ENCODE measurements around the gene GAMT. TPM values are rescaled to one million over a fixed set of nuclear protein-coding genes. Genes with fewer than 3 reads are reported as not detected.

GAMT gene
- total RNA-seq, 5 donors from 2014 or later (not counting 1 experiment from before 2014, with no cell fraction given), result 11.8 to 18.1 (median 13.7) TPM

GRCh38 chr19:1392939-1393530 is 8.3 kb downstream of the GAMT start:
- Histone ChIP-seq H3K36me3 (ENCODE audit: control insufficient read depth in 2 of 2, extremely low read depth in 1 of 2, insufficient read depth in 1 of 2, low read length in 1 of 2) (peaks cover 5 to 43% of the 10 kb centered on the region in 2 donors), H3K4me3 (ENCODE audit: control insufficient read depth in 1 of 2, extremely low read depth in 1 of 2, low read length in 1 of 2) (no peak overlapping the region), H3K9me3 (no peaks in the 10 kb centered on the region), H3K27ac (ENCODE audit: low read length) (no peak overlapping the region), H3K4me1 (ENCODE audit: control insufficient read depth in 1 of 2, extremely low read depth in 1 of 2, insufficient read depth in 2 of 2, low read length in 2 of 2) (peaks cover 0 to 14% of the 10 kb centered on the region in 2 experiments), H3K27me3 (replicated peaks in 1 of 2; ENCODE audit: control insufficient read depth in 2 of 2, extremely low read depth in 1 of 2, insufficient read depth in 2 of 2, low read length in 1 of 2) (no peaks in the 10 kb centered on the region)
- WGBS (ENCODE audit: insufficient coverage), result 96% methylated on average over 22 of the region's 37 CpGs
- Mint-ChIP-seq H3K27ac (no peak overlapping the region), H3K27me3 (no peaks in the 10 kb centered on the region), H3K4me1 (peaks cover 0 to 9% (median 4%) of the 10 kb centered on the region in 3 donors), H3K36me3 (peaks cover 26% of the 10 kb centered on the region), H3K4me3 (no peak overlapping the region), H3K9me3 (no peaks in the 10 kb centered on the region)
- no peak for DNase-seq
- CTCF ChIA-PET, result no interaction called here
- ATAC-seq (replicated peaks in 1 of 4), result no peak
- POLR2A ChIA-PET, result no interaction called here

DNA sequence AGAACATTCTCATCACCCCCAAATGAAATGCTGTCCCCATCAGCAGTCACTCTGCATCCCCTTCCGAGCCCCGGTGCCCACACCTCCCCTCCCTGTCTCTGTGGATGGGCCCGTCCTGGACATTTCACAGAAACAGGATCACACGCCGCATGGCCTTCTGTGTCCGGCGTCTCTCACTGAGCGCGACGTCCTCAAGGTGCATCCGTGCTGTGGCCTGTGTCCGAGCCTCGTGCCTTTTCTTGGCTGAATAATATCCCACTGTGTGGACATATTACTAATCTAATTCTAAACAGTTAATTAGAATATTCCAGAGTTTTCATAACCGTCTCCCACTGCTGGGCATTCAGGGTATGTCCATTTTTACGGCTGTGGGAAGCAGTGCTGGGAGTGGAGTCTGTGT is 8.9 kb downstream of the GAMT start:
- DNase-seq, result no peak
- Mint-ChIP-seq H3K4me3 (no peak overlapping the region), H3K27ac (no peak overlapping the region), H3K36me3 (peaks cover 26% of the 10 kb centered on the region), H3K9me3 (no peaks in the 10 kb centered on the region), H3K4me1 (peaks cover 0 to 9% (median 4%) of the 10 kb centered on the region in 3 donors), H3K27me3 (no peaks in the 10 kb centered on the region)
- no peak for ATAC-seq (replicated peaks in 1 of 4)
- Histone ChIP-seq H3K27ac (ENCODE audit: low read length) (no peak overlapping the region), H3K4me1 (ENCODE audit: control insufficient read depth in 1 of 2, extremely low read depth in 1 of 2, insufficient read depth in 2 of 2, low read length in 2 of 2) (peaks cover 0 to 16% of the 10 kb centered on the region in 2 experiments), H3K27me3 (replicated peaks in 1 of 2; ENCODE audit: control insufficient read depth in 2 of 2, extremely low read depth in 1 of 2, insufficient read depth in 2 of 2, low read length in 1 of 2) (no peaks in the 10 kb centered on the region), H3K4me3 (ENCODE audit: control insufficient read depth in 1 of 2, extremely low read depth in 1 of 2, low read length in 1 of 2) (no peak overlapping the region), H3K36me3 (ENCODE audit: control insufficient read depth in 2 of 2, extremely low read depth in 1 of 2, insufficient read depth in 1 of 2, low read length in 1 of 2) (peaks cover 5 to 46% of the 10 kb centered on the region in 2 donors), H3K9me3 (no peaks in the 10 kb centered on the region)
- 99% methylated on average over 9 of the region's 15 CpGs for WGBS (ENCODE audit: insufficient coverage)
- POLR2A ChIA-PET, result no interaction called here
- CTCF ChIA-PET, result no interaction called here

DNA sequence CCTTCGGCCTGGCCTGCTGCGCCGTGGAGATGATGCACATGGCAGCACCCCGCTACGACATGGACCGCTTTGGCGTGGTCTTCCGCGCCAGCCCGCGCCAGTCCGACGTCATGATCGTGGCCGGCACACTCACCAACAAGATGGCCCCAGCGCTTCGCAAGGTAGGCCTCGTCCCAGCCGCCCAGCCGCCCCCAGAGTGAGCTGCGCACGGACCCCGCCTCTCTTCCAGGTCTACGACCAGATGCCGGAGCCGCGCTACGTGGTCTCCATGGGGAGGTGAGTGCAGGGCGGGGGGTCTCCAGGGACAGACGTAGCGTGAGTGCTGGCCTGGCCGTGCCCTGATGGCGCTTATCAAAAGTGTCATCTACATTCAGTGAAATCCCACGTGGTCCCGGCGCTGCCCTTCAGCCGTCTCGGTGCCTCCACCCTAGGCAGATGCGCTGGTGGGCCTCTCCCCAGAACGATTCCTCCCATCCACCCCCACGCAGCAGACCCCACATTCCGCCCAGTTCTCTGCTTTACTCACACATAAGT is 10.4 kb downstream of the GAMT start:
- Histone ChIP-seq H3K9me3 (no peaks in the 10 kb centered on the region), H3K27ac (ENCODE audit: low read length) (no peak overlapping the region), H3K4me1 (ENCODE audit: control insufficient read depth in 1 of 2, extremely low read depth in 1 of 2, insufficient read depth in 2 of 2, low read length in 2 of 2) (peaks cover 0 to 9% of the 10 kb centered on the region in 2 experiments), H3K27me3 (replicated peaks in 1 of 2; ENCODE audit: control insufficient read depth in 2 of 2, extremely low read depth in 1 of 2, insufficient read depth in 2 of 2, low read length in 1 of 2) (no peaks in the 10 kb centered on the region), H3K36me3 (ENCODE audit: control insufficient read depth in 2 of 2, extremely low read depth in 1 of 2, insufficient read depth in 1 of 2, low read length in 1 of 2) (peaks cover 5 to 49% of the 10 kb centered on the region in 2 donors), H3K4me3 (ENCODE audit: control insufficient read depth in 1 of 2, extremely low read depth in 1 of 2, low read length in 1 of 2) (no peak overlapping the region)
- ChIA-PET CTCF (no interaction called here), POLR2A (no interaction called here)
- Mint-ChIP-seq H3K9me3 (no peaks in the 10 kb centered on the region), H3K4me3 (no peak overlapping the region), H3K36me3 (peaks cover 26% of the 10 kb centered on the region), H3K4me1 (peaks cover 4 to 11% (median 5%) of the 10 kb centered on the region in 3 donors), H3K27ac (no peak overlapping the region), H3K27me3 (no peaks in the 10 kb centered on the region)
- DNase-seq, result no peak
- WGBS (ENCODE audit: insufficient coverage), result 96% methylated on average over 29 of the region's 42 CpGs
- ATAC-seq (replicated peaks in 1 of 4), result no peak

DNA sequence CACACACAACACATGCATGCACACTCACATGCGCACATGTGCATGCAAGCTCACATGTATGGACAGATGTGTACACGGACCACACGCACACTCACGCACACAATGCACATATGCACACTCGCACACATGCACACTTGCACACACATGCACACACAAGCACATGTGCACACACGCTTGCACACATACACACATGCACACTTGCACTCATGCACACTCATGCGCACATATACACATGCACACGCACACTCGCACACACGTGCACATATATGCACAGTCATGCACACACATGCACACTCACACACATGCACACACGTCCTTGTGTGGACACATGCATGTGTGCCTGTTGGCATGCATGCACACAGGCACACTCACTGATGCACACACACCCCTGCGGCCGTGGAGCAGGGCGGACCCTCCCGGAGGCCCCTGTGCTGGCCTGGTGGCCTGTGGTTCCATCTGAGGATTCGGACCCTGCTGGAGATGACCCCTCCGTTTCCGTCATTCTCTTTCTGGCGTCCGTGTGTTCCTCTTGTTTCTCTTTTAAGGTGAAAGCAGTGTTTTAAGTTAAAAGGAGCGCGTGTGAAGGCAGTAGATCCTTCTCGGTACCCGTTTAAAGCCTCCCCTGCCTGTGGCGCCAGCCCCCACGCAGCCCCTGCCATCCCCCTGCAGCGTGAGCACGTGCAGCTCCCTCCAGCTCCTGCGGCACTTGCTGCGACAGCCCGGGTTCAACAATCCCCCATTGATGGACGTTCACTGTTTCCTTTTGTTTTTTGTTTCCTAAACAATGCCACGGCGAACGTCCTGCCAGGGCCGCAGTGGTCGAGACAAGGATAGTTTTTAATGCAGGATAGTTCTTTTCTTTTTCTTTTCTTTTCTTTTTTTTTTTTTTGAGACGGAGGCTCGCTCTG is 12.1 kb downstream of the GAMT start:
- Histone ChIP-seq H3K4me1 (ENCODE audit: control insufficient read depth in 1 of 2, extremely low read depth in 1 of 2, insufficient read depth in 2 of 2, low read length in 2 of 2) (peaks cover 8 to 19% of the 10 kb centered on the region in 2 experiments), H3K36me3 (ENCODE audit: control insufficient read depth in 2 of 2, extremely low read depth in 1 of 2, insufficient read depth in 1 of 2, low read length in 1 of 2) (peaks cover 5 to 49% of the 10 kb centered on the region in 2 donors), H3K27me3 (replicated peaks in 1 of 2; ENCODE audit: control insufficient read depth in 2 of 2, extremely low read depth in 1 of 2, insufficient read depth in 2 of 2, low read length in 1 of 2) (no peaks in the 10 kb centered on the region), H3K27ac (ENCODE audit: low read length) (no peak overlapping the region), H3K4me3 (ENCODE audit: control insufficient read depth in 1 of 2, extremely low read depth in 1 of 2, low read length in 1 of 2) (no peak overlapping the region), H3K9me3 (no peaks in the 10 kb centered on the region)
- ATAC-seq (replicated peaks in 1 of 4) (no peak), DNase-seq (no peak)
- Mint-ChIP-seq H3K27me3 (no peaks in the 10 kb centered on the region), H3K4me3 (no peak overlapping the region), H3K36me3 (peaks cover 26% of the 10 kb centered on the region), H3K4me1 (peaks cover 11 to 18% (median 12%) of the 10 kb centered on the region in 3 donors), H3K9me3 (no peaks in the 10 kb centered on the region), H3K27ac (no peak overlapping the region)
- ChIA-PET CTCF (interaction anchor here in 1 of 2 donors (0.6 kb wide), 1 partner anchor 1448 kb away, joined by 3 read pairs; no protein-coding TSS in a partner anchor), POLR2A (no interaction called here)
- WGBS (ENCODE audit: insufficient coverage), result 96% methylated on average over 27 of the region's 39 CpGs

DNA sequence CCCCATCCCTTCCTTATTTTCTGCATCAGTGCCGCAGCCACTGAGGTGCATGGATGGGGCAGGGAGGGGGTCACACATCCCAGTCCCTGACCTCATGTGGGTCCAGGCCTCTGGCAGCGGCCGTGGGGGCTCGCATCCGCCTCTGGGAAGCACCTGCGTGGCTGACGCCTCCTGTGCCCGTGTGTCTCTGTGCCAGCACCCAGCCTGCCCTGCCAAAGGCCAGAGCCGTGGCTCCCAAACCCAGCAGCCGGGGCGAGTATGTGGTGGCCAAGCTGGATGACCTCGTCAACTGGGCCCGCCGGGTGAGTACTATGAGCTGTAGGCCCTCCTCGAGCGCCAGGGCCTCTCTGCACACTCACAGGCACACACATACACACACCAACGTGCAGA is 12.7 kb downstream of the GAMT start:
- H3K27ac Mint-ChIP-seq, result no peak overlapping the region
- no peak overlapping the region for H3K4me3 Mint-ChIP-seq
- peaks cover 0 to under 1% of the 10 kb centered on the region in 2 donors for H3K27me3 Mint-ChIP-seq
- ChIA-PET POLR2A (no interaction called here), CTCF (interaction anchor here in 1 of 2 donors (0.6 kb wide), 1 partner anchor 1449 kb away, joined by 3 read pairs; no protein-coding TSS in a partner anchor)
- no peak for DNase-seq
- over 99% methylated on average over 16 of the region's 17 CpGs for WGBS (ENCODE audit: insufficient coverage)
- H3K4me1 Mint-ChIP-seq, result peaks cover 11 to 20% (median 15%) of the 10 kb centered on the region in 3 donors
- peaks cover 25% of the 10 kb centered on the region for H3K36me3 Mint-ChIP-seq
- H3K9me3 Mint-ChIP-seq, result no peaks in the 10 kb centered on the region
- H3K4me3 ChIP-seq (ENCODE audit: control insufficient read depth in 1 of 2, extremely low read depth in 1 of 2, low read length in 1 of 2), result no peak overlapping the region
- H3K4me1 ChIP-seq (ENCODE audit: control insufficient read depth in 1 of 2, extremely low read depth in 1 of 2, insufficient read depth in 2 of 2, low read length in 2 of 2), result peaks cover 8 to 22% of the 10 kb centered on the region in 2 experiments
- no peaks in the 10 kb centered on the region for H3K27me3 ChIP-seq (replicated peaks in 1 of 2; ENCODE audit: control insufficient read depth in 2 of 2, extremely low read depth in 1 of 2, insufficient read depth in 2 of 2, low read length in 1 of 2)
- H3K36me3 ChIP-seq (ENCODE audit: control insufficient read depth in 2 of 2, extremely low read depth in 1 of 2, insufficient read depth in 1 of 2, low read length in 1 of 2), result peaks cover 5 to 48% of the 10 kb centered on the region in 2 donors
- no peak overlapping the region for H3K27ac ChIP-seq (ENCODE audit: low read length)
- no peak for ATAC-seq (replicated peaks in 1 of 4)
- H3K9me3 ChIP-seq, result no peaks in the 10 kb centered on the region
